SK-N-SH (cell line): Measurements from ENCODE around the gene RNF32.

Source experiments
- CTCF ChIP-seq: fragments of 200-600 bp; sonication (generic); IDR thresholded peaks from 2 replicates; pipeline ENCODE4 v1.6.1; 2017; ENCODE audit warnings: antibody characterized with exemption, mild to moderate bottlenecking, moderate library complexity
- REST ChIP-seq: IDR thresholded peaks from 2 replicates; pipeline ENCODE4 v1.6.1; 2012; ENCODE audit warnings: mild to moderate bottlenecking, low read depth, low read length, moderate library complexity

- no peak for TF ChIP-seq CTCF
- TF ChIP-seq REST: no peak
Measured at GRCh38 chr7:156625580-156625979, 15.0 kb upstream of the RNF32 start.
